HepG2 (cell line): Measurements from ENCODE around the gene STK11. TPM values are rescaled to one million over a fixed set of nuclear protein-coding genes. Genes with fewer than 3 reads are reported as not detected.

Experiments used
- AGO1 ChIP-seq: fragments of 200-400 bp; formaldehyde crosslinking; IDR thresholded peaks from 2 replicates; pipeline ENCODE4 v1.6.1; 2017; ENCODE audit warnings: mild to moderate bottlenecking, low read depth, low read length, moderate library complexity; ENCODE audit not compliant: poor library complexity, severe bottlenecking
- ATF1 ChIP-seq: IDR thresholded peaks from 2 replicates; pipeline ENCODE4 v1.6.1; 2016; ENCODE audit warnings: mild to moderate bottlenecking, control low read depth
- CEBPZ ChIP-seq: IDR thresholded peaks from 2 replicates; pipeline ENCODE4 v1.6.1; 2012; ENCODE audit warnings: low read length, improper control_type of control experiment
- DNMT1 ChIP-seq: sonication (generic); formaldehyde crosslinking; IDR thresholded peaks from 2 replicates; pipeline ENCODE4 v1.5.1; 2020; ENCODE audit warnings: mild to moderate bottlenecking, missing genetic modification reagents
- HMGXB4 ChIP-seq, 2 experiments: sonication (generic) in 1 of 2; formaldehyde crosslinking in 1 of 2; IDR thresholded peaks; 2 replicates each; pipeline versions ENCODE4 v1.4.0 to v1.6.1; 2018 to 2020; ENCODE audit warnings: missing genetic modification reagents in 2 of 2, borderline replicate concordance in 1 of 2, low read depth in 1 of 2, mild to moderate bottlenecking in 1 of 2, missing biosample characterization in 1 of 2
- HNRNPL ChIP-seq: fragments of 200-400 bp; formaldehyde crosslinking; IDR thresholded peaks from 2 replicates; pipeline ENCODE4 v1.6.1; 2017; ENCODE audit warnings: mild to moderate bottlenecking, low read depth, low read length
- KLF15 ChIP-seq: sonication (generic); formaldehyde crosslinking; IDR thresholded peaks from 2 replicates; pipeline ENCODE4 v1.8.1; 2023; ENCODE audit warnings: borderline replicate concordance, mild to moderate bottlenecking, inconsistent platforms, missing genetic modification reagents, mixed read lengths
- MIER2 ChIP-seq: IDR thresholded peaks from 2 replicates; pipeline ENCODE4 v1.6.1; 2016; ENCODE audit warnings: missing biosample characterization, missing genetic modification reagents
- NAIF1 ChIP-seq: sonication (generic); formaldehyde crosslinking; IDR thresholded peaks from 2 replicates; pipeline ENCODE4 v1.5.0; 2020; ENCODE audit warnings: mild to moderate bottlenecking, missing genetic modification reagents, borderline replicate concordance
- NCOA1 ChIP-seq: sonication (generic); formaldehyde crosslinking; IDR thresholded peaks from 2 replicates; pipeline ENCODE4 v1.9.0; 2021; ENCODE audit warnings: missing genetic modification reagents
- NFYB ChIP-seq: sonication (generic); formaldehyde crosslinking; IDR thresholded peaks from 2 replicates; pipeline ENCODE4 v1.4.0; 2020; ENCODE audit warnings: missing genetic modification reagents
- RARA ChIP-seq: IDR thresholded peaks from 2 replicates; pipeline ENCODE4 v1.6.1; 2016; ENCODE audit warnings: missing genetic modification reagents, missing compliant biosample characterization
- RELA ChIP-seq: sonication (generic); formaldehyde crosslinking; IDR thresholded peaks from 2 replicates; pipeline ENCODE4 v1.4.0; 2020; ENCODE audit warnings: missing genetic modification reagents
- SKI ChIP-seq: fragments of 450-650 bp; IDR thresholded peaks from one replicate; pipeline ENCODE4 v1.6.1; 2018; ENCODE audit warnings: mild to moderate bottlenecking; ENCODE audit not compliant: partially characterized antibody
- SRSF1 ChIP-seq: fragments of 200-400 bp; formaldehyde crosslinking; optimal IDR thresholded peaks from 2 replicates; pipeline ENCODE3; 2017; ENCODE audit warnings: mild to moderate bottlenecking, low read depth, low read length, moderate library complexity
- TBP ChIP-seq: sonication (generic); formaldehyde crosslinking; IDR thresholded peaks from 2 replicates; pipeline ENCODE4 v1.5.0; 2020; ENCODE audit warnings: missing genetic modification reagents
- YY1 ChIP-seq: IDR thresholded peaks from 2 replicates; pipeline ENCODE4 v1.6.1; 2011; ENCODE audit warnings: low read length, low read depth, moderate library complexity, mild to moderate bottlenecking; ENCODE audit not compliant: insufficient read depth, insufficient replicate concordance
- ZNF10 ChIP-seq: sonication (generic); formaldehyde crosslinking; IDR thresholded peaks from 2 replicates; pipeline ENCODE4 v1.4.0; 2020; ENCODE audit warnings: mild to moderate bottlenecking, low read depth, missing genetic modification reagents, borderline replicate concordance
- ZNF296 ChIP-seq: sonication (generic); formaldehyde crosslinking; conservative IDR thresholded peaks from 2 replicates; pipeline ENCODE4 v1.5.0; 2020; ENCODE audit warnings: mild to moderate bottlenecking, missing genetic modification reagents
- ZNF574 ChIP-seq: sonication (generic); formaldehyde crosslinking; IDR thresholded peaks from 2 replicates; pipeline ENCODE4 v1.4.0; 2020; ENCODE audit warnings: missing genetic modification reagents
- ZNF629 ChIP-seq: sonication (generic); formaldehyde crosslinking; conservative IDR thresholded peaks from 2 replicates; pipeline ENCODE4 v1.5.0; 2020; ENCODE audit warnings: missing genetic modification reagents
- ZNF644 ChIP-seq: IDR thresholded peaks from 2 replicates; pipeline ENCODE4 v1.6.1; 2016; ENCODE audit warnings: low read depth
- ZNF713 ChIP-seq: sonication (generic); formaldehyde crosslinking; IDR thresholded peaks from 2 replicates; pipeline ENCODE4 v1.4.0; 2020; ENCODE audit warnings: mild to moderate bottlenecking, missing genetic modification reagents
- ZNF746 ChIP-seq: sonication (generic); formaldehyde crosslinking; IDR thresholded peaks from 2 replicates; pipeline ENCODE4 v1.8.0; 2022; ENCODE audit warnings: mild to moderate bottlenecking, missing genetic modification reagents
- polyA plus RNA-seq, 8 experiments: library from polyadenylated mRNA; depleted of rRNA in 3 of 8; stranded (reverse) in 7 of 8; unstranded in 1 of 8; fragments of >200 nt; fragmentation: Illumina TruSeq in 4 of 8; extraction: Trizol in 4 of 8; gene quantifications; 2 replicates each; pipeline versions ENCODE4 v1.2.1 to v1.2.3, GENCODE V29; 2011 to 2016; ENCODE audit warnings: low read depth in 4 of 8, missing spikeins in 1 of 8, mixed read lengths in 1 of 8; ENCODE audit not compliant: insufficient read depth in 1 of 8
- total RNA-seq, 5 experiments: library from RNA; depleted of rRNA; stranded (reverse); fragments of >200 nt; fragmentation: Illumina TruSeq; extraction: Trizol; gene quantifications; 2 replicates each; pipeline ENCODE4 v1.2.3, GENCODE V29; 2016; ENCODE audit warnings: low read depth in 1 of 5

The STK11 gene
- total and polyA plus RNA-seq, 2 of the 13 experiments (the other 11 are each of a cell fraction or from before 2014, with no cell fraction given): 27.5 to 43.6 TPM

- TF ChIP-seq ATF1 (CRISPR knock-in tag): no peak
- no peak for TF ChIP-seq DNMT1 (CRISPR knock-in tag)
- TF ChIP-seq HMGXB4 (CRISPR knock-in tag; IDR thresholded peaks at IDR 0.05; ENCODE audit: borderline replicate concordance in 1 of 2, low read depth in 1 of 2): peak in 1 of 2 experiments; percentile 13; a peak in 1 of 4 replicates
- TF ChIP-seq NFYB (CRISPR knock-in tag): no peak
- no peak for TF ChIP-seq CEBPZ
- no peak for TF ChIP-seq MIER2 (CRISPR knock-in tag)
- TF ChIP-seq ZNF574 (CRISPR knock-in tag): no peak
- TF ChIP-seq SKI: peak; percentile 60
- TF ChIP-seq NCOA1 (CRISPR knock-in tag): no peak
- peak; percentile 40 for TF ChIP-seq SRSF1
- TF ChIP-seq HNRNPL: peak; percentile 7; the same call in 1 of the 2 replicates
- TF ChIP-seq ZNF10: no peak
- no peak for TF ChIP-seq TBP
- TF ChIP-seq NAIF1 (CRISPR knock-in tag): no peak
- TF ChIP-seq ZNF629 (CRISPR knock-in tag): no peak
- TF ChIP-seq ZNF713 (CRISPR knock-in tag): no peak
- TF ChIP-seq ZNF296 (CRISPR knock-in tag): no peak
- peak; percentile 85 for TF ChIP-seq AGO1
- peak; percentile 26; the same call in 1 of the 2 replicates for TF ChIP-seq ZNF746 (CRISPR knock-in tag)
- TF ChIP-seq RELA (CRISPR knock-in tag): no peak
- TF ChIP-seq RARA: peak; percentile 39; the same call in 1 of the 2 replicates
- TF ChIP-seq YY1: peak; percentile 17
- TF ChIP-seq KLF15 (CRISPR knock-in tag): no peak
- no peak for TF ChIP-seq ZNF644 (CRISPR knock-in tag)
Observed at GRCh38 chr19:1248786-1249297, 43.3 kb downstream of the STK11 start (continued).
